CD14-positive monocyte (primary cell): ENCODE data around the gene CYTH1. TPM values are rescaled to one million over a fixed set of nuclear protein-coding genes. Genes with fewer than 3 reads are reported as not detected.

ENCODE experiments used
- DNase-seq, 3 donors: peaks; one replicate each; pipeline ENCODE4 v3.0.0-alpha.2; 2011 to 2022
- H2AFZ ChIP-seq: 2 replicates; pipeline ENCODE4 v1.6.0; 2012; ENCODE audit warnings: mild to moderate bottlenecking, low read depth, low read length, inconsistent platforms; ENCODE audit not compliant: insufficient read depth, poor library complexity, severe bottlenecking
- H3K27ac ChIP-seq, 2 donors: 1 replicate in 1 of 2; 2 replicates in 1 of 2; pipeline ENCODE4 v1.5.1; 2012 to 2013; ENCODE audit warnings: low read length in 2 of 2, control low read depth in 1 of 2, inconsistent platforms in 1 of 2, low read depth in 1 of 2, mild to moderate bottlenecking in 1 of 2
- H3K27me3 ChIP-seq, 2 donors: one replicate each; pipeline versions ENCODE4 v1.6.0 to v1.6.1; 2011 to 2013; ENCODE audit warnings: low read length in 2 of 2; ENCODE audit not compliant: control insufficient read depth in 2 of 2, insufficient read depth in 2 of 2
- H3K36me3 ChIP-seq, 2 donors: replicated peaks in 1 of 2; 1 replicate in 1 of 2; 2 replicates in 1 of 2; pipeline versions ENCODE4 v1.5.1 to v1.6.1; 2012 to 2013; ENCODE audit warnings: low read length in 2 of 2, control low read depth in 1 of 2, inconsistent platforms in 1 of 2, mild to moderate bottlenecking in 1 of 2; ENCODE audit not compliant: insufficient read depth in 2 of 2, control insufficient read depth in 1 of 2
- H3K4me1 ChIP-seq, 2 donors: 1 replicate in 1 of 2; 2 replicates in 1 of 2; pipeline versions ENCODE4 v1.5.1 to v1.6.1; 2012 to 2013; ENCODE audit warnings: low read length in 2 of 2, control low read depth in 1 of 2, inconsistent platforms in 1 of 2, mild to moderate bottlenecking in 1 of 2, moderate library complexity in 1 of 2; ENCODE audit not compliant: insufficient read depth in 2 of 2, control insufficient read depth in 1 of 2
- H3K4me2 ChIP-seq: replicated peaks from 2 replicates; pipeline ENCODE3; 2012; ENCODE audit warnings: low read length, moderate library complexity, mild to moderate bottlenecking; ENCODE audit not compliant: poor library complexity, severe bottlenecking; ENCODE audit errors: extremely low read depth
- H3K4me3 ChIP-seq, 3 experiments: fragments of 200-600 bp in 1 of 3; sonication (generic) in 1 of 3; replicated peaks in 1 of 3; 1 replicate in 2 of 3; 2 replicates in 1 of 3; pipeline ENCODE4 v1.5.1; 2011 to 2013; ENCODE audit warnings: low read length in 3 of 3, mild to moderate bottlenecking in 3 of 3, control low read depth in 2 of 3, low read depth in 2 of 3, inconsistent platforms in 1 of 3, moderate library complexity in 1 of 3
- H3K79me2 ChIP-seq: 2 replicates; pipeline ENCODE4 v1.6.0; 2012; ENCODE audit warnings: mild to moderate bottlenecking, control low read depth, inconsistent platforms, low read length, moderate library complexity; ENCODE audit not compliant: insufficient read depth
- H3K9ac ChIP-seq: 2 replicates; pipeline ENCODE4 v1.6.0; 2017; ENCODE audit warnings: low read length, mild to moderate bottlenecking; ENCODE audit not compliant: insufficient read depth, poor library complexity, severe bottlenecking
- H3K9me3 ChIP-seq, 2 donors: replicated peaks in 1 of 2; 1 replicate in 1 of 2; 2 replicates in 1 of 2; pipeline versions ENCODE4 v1.5.1 to v1.6.1; 2012 to 2013; ENCODE audit warnings: low read length in 2 of 2, control low read depth in 1 of 2; ENCODE audit not compliant: control insufficient read depth in 1 of 2, insufficient read depth in 1 of 2
- H4K20me1 ChIP-seq: 2 replicates; pipeline ENCODE4 v1.6.0; 2012; ENCODE audit warnings: mild to moderate bottlenecking, low read length, control low read depth, moderate library complexity; ENCODE audit not compliant: insufficient read depth
- H3K27ac Mint-ChIP-seq, 7 donors: one replicate each; pipeline ENCODE4 v1.8.0; 2020; ENCODE audit warnings: mild to moderate bottlenecking in 7 of 7, mixed read lengths in 7 of 7, moderate library complexity in 6 of 7, inconsistent platforms in 2 of 7
- H3K27me3 Mint-ChIP-seq, 3 donors: one replicate each; pipeline ENCODE4 v1.8.0; 2021 to 2022; ENCODE audit warnings: low read depth in 3 of 3, mild to moderate bottlenecking in 3 of 3, mixed read lengths in 3 of 3, moderate library complexity in 3 of 3, inconsistent platforms in 1 of 3
- H3K36me3 Mint-ChIP-seq, 2 donors: one replicate each; pipeline ENCODE4 v1.8.0; 2020; ENCODE audit warnings: mixed read lengths in 2 of 2, inconsistent platforms in 1 of 2, mild to moderate bottlenecking in 1 of 2
- H3K4me1 Mint-ChIP-seq: one replicate; pipeline ENCODE4 v1.8.0; 2020; ENCODE audit warnings: mild to moderate bottlenecking, mixed read lengths
- H3K4me3 Mint-ChIP-seq, 2 donors: one replicate each; pipeline ENCODE4 v1.8.0; 2020; ENCODE audit warnings: mild to moderate bottlenecking in 2 of 2, mixed read lengths in 2 of 2, moderate library complexity in 1 of 2
- H3K9me3 Mint-ChIP-seq, 7 donors: one replicate each; pipeline ENCODE4 v1.8.0; 2020 to 2022; ENCODE audit warnings: mixed read lengths in 7 of 7, mild to moderate bottlenecking in 6 of 7, moderate library complexity in 6 of 7, inconsistent platforms in 2 of 7
- CTCF ChIP-seq: fragments of 200-600 bp; IDR thresholded peaks from one replicate; pipeline ENCODE4 v1.8.0; 2022; ENCODE audit warnings: antibody characterized with exemption, mild to moderate bottlenecking
- WGBS: methylation state at CpG from one replicate; pipeline ENCODE4 v1.1.5; 2013; ENCODE audit warnings: missing lambda C conversion rate; ENCODE audit not compliant: insufficient coverage; 5-methylcytosine and 5-hydroxymethylcytosine counted together
- intact Hi-C, 2 donors: fragments of 100-400 bp; cut with micrococcal nuclease; formaldehyde crosslinking; loops; one replicate each; pipeline versions ENCODE4 v1.15.0 to v1.15.1; 2023
- polyA plus RNA-seq, 3 donors: library from polyadenylated mRNA; depleted of rRNA in 1 of 3; unstranded in 2 of 3; stranded (reverse) in 1 of 3; fragments of 300-500 nt in 2 of 3; fragments of >200 nt in 1 of 3; fragmentation: Illumina TruSeq in 2 of 3; gene quantifications; 1 replicate in 2 of 3; 2 replicates in 1 of 3; pipeline ENCODE4 v1.2.3, GENCODE V29; 2012 to 2021

CYTH1 gene
- polyA plus RNA-seq, 3 donors, result 68.6 to 211 (median 80.9) TPM

GRCh38 chr17:78800132-78800931 lies 18.3 kb upstream of the CYTH1 start:
- Mint-ChIP-seq H3K4me1 (peaks cover 18% of the 10 kb centered on the region), H3K4me3 (no peak overlapping the region), H3K27ac (peak overlapping the region in 3 of 7 donors; percentile 15 to 50 (median 23)), H3K36me3 (peaks cover 82 to 88% of the 10 kb centered on the region in 2 donors), H3K27me3 (peaks cover 0 to 3% (median 1%) of the 10 kb centered on the region in 3 donors), H3K9me3 (no peaks in the 10 kb centered on the region)
- Histone ChIP-seq H3K9ac (no peak overlapping the region), H3K27me3 (no peaks in the 10 kb centered on the region), H3K4me2 (no peak overlapping the region), H3K79me2 (no peaks in the 10 kb centered on the region), H4K20me1 (peaks cover 21% of the 10 kb centered on the region), H3K4me3 (no peak overlapping the region), H3K36me3 (peaks cover 49 to 79% of the 10 kb centered on the region in 2 donors), H3K4me1 (peaks cover 9 to 10% of the 10 kb centered on the region in 2 donors), H3K9me3 (no peaks in the 10 kb centered on the region), H3K27ac (no peak overlapping the region), H2AFZ (no peak overlapping the region)
- intact Hi-C loops, result no loop called here
- 90% methylated on average over 15 of the region's 18 CpGs for WGBS
- TF ChIP-seq CTCF, result no peak
- no peak for DNase-seq

GRCh38 chr17:78798695-78799559 lies 16.9 kb upstream of the CYTH1 start:
- Mint-ChIP-seq H3K4me1 (peaks cover 14% of the 10 kb centered on the region), H3K36me3 (peaks cover 86 to 94% of the 10 kb centered on the region in 2 donors), H3K9me3 (no peaks in the 10 kb centered on the region), H3K27ac (peak overlapping the region in 4 of 7 donors; percentile 22 to 83 (median 80)), H3K27me3 (peaks cover 0 to 1% (median 0%) of the 10 kb centered on the region in 3 donors), H3K4me3 (no peak overlapping the region)
- Histone ChIP-seq H4K20me1 (peaks cover 21% of the 10 kb centered on the region), H3K27me3 (no peaks in the 10 kb centered on the region), H3K4me1 (peaks cover 9 to 10% of the 10 kb centered on the region in 2 donors), H3K4me3 (no peak overlapping the region), H3K4me2 (no peak overlapping the region), H3K36me3 (peaks cover 51 to 83% of the 10 kb centered on the region in 2 donors), H3K9ac (no peak overlapping the region), H3K79me2 (no peaks in the 10 kb centered on the region), H2AFZ (no peak overlapping the region), H3K27ac (no peak overlapping the region), H3K9me3 (no peaks in the 10 kb centered on the region)
- intact Hi-C loops, result no loop called here
- TF ChIP-seq CTCF, result peak; percentile 56
- peak in 2 of 3 donors; percentile 26 to 32 for DNase-seq
- whole genome bisulfite sequencing, result 86% methylated on average over 28 of the region's 33 CpGs
